Upper lobe of right lung (tissue), 1 donor: ENCODE data around the gene FCAMR. TPM values are rescaled to one million over a fixed set of nuclear protein-coding genes. Genes with fewer than 3 reads are reported as not detected.

Source experiments
- ATAC-seq: fragments of 200-7000 bp; cut with Tn5 transposase; one replicate; pipeline ENCODE4 v1.9.1; 2020; ENCODE audit warnings: mild to moderate bottlenecking, moderate library complexity
- DNase-seq: peaks from one replicate; pipeline ENCODE4 v3.0.0-alpha.2; 2020
- H3K27ac ChIP-seq: fragments of 200-600 bp; one replicate; pipeline ENCODE4 v1.8.0; 2022
- H3K27me3 ChIP-seq: fragments of 200-600 bp; one replicate; pipeline ENCODE4 v1.8.0; 2022; ENCODE audit warnings: mild to moderate bottlenecking
- H3K36me3 ChIP-seq: fragments of 200-600 bp; one replicate; pipeline ENCODE4 v1.8.0; 2022
- H3K4me1 ChIP-seq: fragments of 200-600 bp; one replicate; pipeline ENCODE4 v1.8.0; 2022
- H3K4me3 ChIP-seq: fragments of 200-600 bp; one replicate; pipeline ENCODE4 v1.8.0; 2022; ENCODE audit warnings: mild to moderate bottlenecking
- H3K9me3 ChIP-seq: fragments of 200-600 bp; one replicate; pipeline ENCODE4 v1.8.0; 2022
- CTCF ChIP-seq: fragments of 200-600 bp; IDR thresholded peaks from one replicate; pipeline ENCODE4 v1.8.0; 2022; ENCODE audit warnings: antibody characterized with exemption
- intact Hi-C: fragments of 100-400 bp; cut with DNase I; formaldehyde crosslinking; loops from one replicate; pipeline ENCODE4 v1.11.0; 2022
- long read RNA-seq: library from polyadenylated mRNA; unstranded; transcript quantifications from one replicate; pipeline ENCODE4 v2.0.0, GENCODE V29; 2021
- total RNA-seq: library from RNA; stranded (reverse); fragmentation: NEBNext Ultra II Directional; extraction: Animal tissue kit (Norgen Biotek cat#: 25700); gene quantifications from one replicate; pipeline ENCODE4 v1.2.1, GENCODE V29; 2021
- donor health status: DM: no; HTN: yes; CAD: no; lungs with severe emphysema.

Gene FCAMR
- not detected for total RNA-seq
- long read RNA-seq = 0 reads

DNA sequence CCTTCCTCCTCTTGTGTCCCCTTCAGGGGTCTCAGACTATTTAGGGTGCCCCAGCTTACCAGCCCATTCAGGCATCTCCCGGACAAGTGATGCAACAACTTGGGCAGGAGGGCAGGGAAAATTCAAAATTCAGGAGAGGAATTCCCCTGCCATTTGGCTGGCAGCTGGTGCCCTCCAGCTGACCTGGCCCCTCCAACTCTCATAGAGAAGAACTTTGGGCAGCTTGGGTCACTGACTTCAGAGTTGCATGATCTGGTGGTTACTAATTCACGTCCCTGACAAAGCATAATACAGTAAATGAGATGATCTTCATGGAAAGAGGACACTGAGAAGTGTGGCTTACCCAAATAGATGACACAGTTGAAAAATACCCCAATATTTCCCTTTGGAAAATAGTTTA is at the start of gene FCAMR:
Gene FCAMR, minus strand, starts transcription at position 15 of the 400 bp plus-strand sequence. CDS start 335 bp downstream, outside the sequence.
- no peaks in the 10 kb centered on the region for H3K9me3 ChIP-seq
- DNase-seq (no peak), ATAC-seq (no peak)
- no peaks in the 10 kb centered on the region for H3K36me3 ChIP-seq
- H3K27me3 ChIP-seq = no peaks in the 10 kb centered on the region
- intact Hi-C loops = no loop called here
- H3K4me3 ChIP-seq = no peak within 1 kb of the TSS
- peaks cover 26% of the 10 kb centered on the region for H3K4me1 ChIP-seq
- no peak for TF ChIP-seq CTCF
- H3K27ac ChIP-seq = no peak within 1 kb of the TSS

- intact Hi-C loops = no loop called here
These were observed 49.4 kb upstream of the FCAMR start for GRCh38 chr1:207019661-207020060.

GRCh38 chr1:207019161-207019560 is 48.9 kb upstream of the FCAMR start:
- ATAC-seq (peak; percentile 1), DNase-seq (no peak)
- no peaks in the 10 kb centered on the region for H3K36me3 ChIP-seq
- no peaks in the 10 kb centered on the region for H3K27me3 ChIP-seq
- H3K27ac ChIP-seq = no peak overlapping the region
- no peak for TF ChIP-seq CTCF
- H3K4me3 ChIP-seq = no peak overlapping the region
- H3K4me1 ChIP-seq = peaks cover 14% of the 10 kb centered on the region
- intact Hi-C loops = no loop called here
- H3K9me3 ChIP-seq = no peaks in the 10 kb centered on the region

More at GRCh38 chr1:207019661-207020060, 49.4 kb upstream of the FCAMR start:
- ATAC-seq = no peak
- Histone ChIP-seq H3K36me3 (no peaks in the 10 kb centered on the region), H3K4me1 (peaks cover 19% of the 10 kb centered on the region), H3K4me3 (no peak overlapping the region), H3K9me3 (no peaks in the 10 kb centered on the region), H3K27ac (peak overlapping the region; percentile 44), H3K27me3 (no peaks in the 10 kb centered on the region)
- no peak for DNase-seq
- TF ChIP-seq CTCF = no peak

- no peak for DNase-seq
- H3K4me3 ChIP-seq = no peak overlapping the region
- H3K27ac ChIP-seq = no peak overlapping the region
- no peak for TF ChIP-seq CTCF
- H3K27me3 ChIP-seq = no peaks in the 10 kb centered on the region
- H3K36me3 ChIP-seq = no peaks in the 10 kb centered on the region
- peaks cover 10% of the 10 kb centered on the region for H3K4me1 ChIP-seq
- intact Hi-C loops = no loop called here
- no peaks in the 10 kb centered on the region for H3K9me3 ChIP-seq
- no peak for ATAC-seq
These were observed 48.4 kb upstream of the FCAMR start for GRCh38 chr1:207018707-207019106.

DNA sequence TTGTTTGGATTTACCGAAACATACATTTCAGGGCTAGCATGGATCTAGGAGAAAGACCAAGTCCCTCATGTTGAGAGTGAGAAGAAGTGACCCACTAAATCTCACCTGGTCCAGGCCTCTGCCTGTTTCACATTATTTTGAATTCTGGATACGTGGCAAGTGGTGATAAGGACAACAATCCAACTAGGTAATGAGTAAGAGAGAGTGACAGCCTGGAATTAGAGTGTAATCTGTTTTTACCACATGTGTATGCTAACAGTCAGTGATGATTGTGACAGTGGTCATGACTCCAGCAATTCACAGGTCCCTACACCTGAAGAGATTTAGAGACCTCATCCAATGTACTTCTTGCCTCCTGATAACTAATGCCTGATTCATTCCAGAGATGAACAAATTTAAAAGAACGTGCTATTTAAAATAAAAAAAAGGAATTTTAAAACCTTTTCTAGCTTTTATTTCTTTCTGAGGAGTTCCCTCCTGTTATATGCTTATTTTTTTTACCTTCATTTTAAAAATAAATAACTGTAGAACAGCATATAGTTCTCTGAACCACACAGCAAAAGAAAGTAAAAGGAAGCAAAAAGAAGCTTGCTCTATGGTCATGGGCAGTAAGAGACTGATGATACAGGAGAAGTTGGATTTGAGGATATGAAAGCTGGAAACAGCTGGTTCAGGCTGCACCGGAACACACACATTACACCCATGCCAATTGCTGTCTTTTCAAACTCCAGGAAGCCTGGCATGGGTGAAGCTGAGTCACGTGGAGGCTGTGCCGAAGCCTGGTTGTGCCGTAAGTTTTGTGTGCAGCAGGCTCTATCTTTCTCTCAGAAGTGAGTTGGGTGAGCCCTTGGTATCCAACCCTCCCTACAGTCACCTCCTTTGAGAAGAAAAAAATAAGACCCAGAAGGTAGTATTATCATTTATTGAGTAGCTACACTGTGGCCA is 47.6 kb upstream of the FCAMR start:
- Histone ChIP-seq H3K27me3 (no peaks in the 10 kb centered on the region), H3K36me3 (no peaks in the 10 kb centered on the region), H3K9me3 (no peaks in the 10 kb centered on the region), H3K27ac (no peak overlapping the region), H3K4me3 (no peak overlapping the region), H3K4me1 (peaks cover 8% of the 10 kb centered on the region)
- DNase-seq (no peak), ATAC-seq (peak; percentile 71)
- TF ChIP-seq CTCF = no peak
- intact Hi-C loops = no loop called here
